VCaP (cell line): ENCODE data around the gene ZNF592.

Source experiments
- H3K27ac ChIP-seq: fragments of 450-650 bp; 2 replicates; pipeline ENCODE4 v1.5.1; 2017
- TF ChIP-seq, protein P1 (sequence below): fragments of 450-650 bp; conservative IDR thresholded peaks from 2 replicates; pipeline ENCODE4 v1.5.1; 2017; ENCODE audit warnings: mild to moderate bottlenecking, moderate library complexity

Gene ZNF592

GRCh38 chr15:84824260-84825007 is 76.0 kb downstream of the ZNF592 start:
- TF ChIP-seq, protein P1, sequence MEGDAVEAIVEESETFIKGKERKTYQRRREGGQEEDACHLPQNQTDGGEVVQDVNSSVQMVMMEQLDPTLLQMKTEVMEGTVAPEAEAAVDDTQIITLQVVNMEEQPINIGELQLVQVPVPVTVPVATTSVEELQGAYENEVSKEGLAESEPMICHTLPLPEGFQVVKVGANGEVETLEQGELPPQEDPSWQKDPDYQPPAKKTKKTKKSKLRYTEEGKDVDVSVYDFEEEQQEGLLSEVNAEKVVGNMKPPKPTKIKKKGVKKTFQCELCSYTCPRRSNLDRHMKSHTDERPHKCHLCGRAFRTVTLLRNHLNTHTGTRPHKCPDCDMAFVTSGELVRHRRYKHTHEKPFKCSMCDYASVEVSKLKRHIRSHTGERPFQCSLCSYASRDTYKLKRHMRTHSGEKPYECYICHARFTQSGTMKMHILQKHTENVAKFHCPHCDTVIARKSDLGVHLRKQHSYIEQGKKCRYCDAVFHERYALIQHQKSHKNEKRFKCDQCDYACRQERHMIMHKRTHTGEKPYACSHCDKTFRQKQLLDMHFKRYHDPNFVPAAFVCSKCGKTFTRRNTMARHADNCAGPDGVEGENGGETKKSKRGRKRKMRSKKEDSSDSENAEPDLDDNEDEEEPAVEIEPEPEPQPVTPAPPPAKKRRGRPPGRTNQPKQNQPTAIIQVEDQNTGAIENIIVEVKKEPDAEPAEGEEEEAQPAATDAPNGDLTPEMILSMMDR: no peak
- H3K27ac ChIP-seq: no peak overlapping the region

DNA sequence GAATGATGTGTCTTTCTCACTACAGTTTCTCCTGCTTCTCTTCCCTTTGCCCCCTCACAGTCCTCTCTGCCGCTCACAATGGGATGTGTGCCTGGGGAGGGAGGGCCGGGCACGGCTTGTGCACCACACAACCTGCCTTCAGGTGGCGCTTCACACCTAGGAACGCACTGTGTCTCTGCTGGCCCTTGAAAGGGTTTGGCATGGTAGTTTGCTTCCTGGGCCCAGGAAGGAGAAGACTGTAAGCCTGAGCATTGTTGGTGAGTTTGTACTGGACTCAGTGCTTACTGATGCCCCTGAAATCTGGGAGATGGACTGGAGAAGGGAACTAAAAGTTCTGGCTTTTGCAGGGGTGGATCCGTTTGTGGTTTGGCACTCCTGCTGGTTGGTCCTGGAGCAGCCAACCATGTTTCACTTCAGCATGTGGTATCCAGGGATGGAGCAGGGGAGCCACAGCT is 78.0 kb downstream of the ZNF592 start:
- no peak overlapping the region for H3K27ac ChIP-seq
- TF ChIP-seq, protein P1: peak; percentile 71

- H3K27ac ChIP-seq: no peak overlapping the region
- TF ChIP-seq, protein P1: no peak
Observed at GRCh38 chr15:84827246-84827645, 78.9 kb downstream of the ZNF592 start.

GRCh38 chr15:84828086-84828908 is 79.9 kb downstream of the ZNF592 start:
- no peak overlapping the region for H3K27ac ChIP-seq
- TF ChIP-seq, protein P1: no peak

GRCh38 chr15:84829428-84829827 is 81.0 kb downstream of the ZNF592 start:
- H3K27ac ChIP-seq: no peak overlapping the region
- TF ChIP-seq, protein P1: no peak

DNA sequence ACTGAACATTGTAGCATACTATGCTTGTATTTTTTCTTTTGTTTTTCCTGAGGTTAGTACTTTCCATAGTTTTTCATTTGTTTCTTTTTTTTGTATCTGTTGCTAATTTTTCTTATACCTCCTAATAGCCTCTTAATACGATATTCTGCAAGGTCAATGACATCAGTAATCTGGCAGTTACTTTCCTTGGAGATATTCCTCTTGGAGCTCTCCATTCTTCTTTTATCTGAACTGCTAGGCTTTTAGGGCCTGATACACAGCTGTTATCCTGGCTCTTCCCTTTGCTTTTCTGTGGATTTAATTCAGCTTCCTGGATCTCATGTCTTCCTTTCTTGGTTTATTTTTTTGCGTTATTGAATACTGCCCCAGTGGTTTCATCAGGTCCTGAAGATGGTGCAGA is 81.6 kb downstream of the ZNF592 start:
- TF ChIP-seq, protein P1: no peak
- no peak overlapping the region for H3K27ac ChIP-seq

- H3K27ac ChIP-seq: no peak overlapping the region
- TF ChIP-seq, protein P1: no peak
Observed at GRCh38 chr15:84831028-84831427, 82.6 kb downstream of the ZNF592 start.
